ENCODE data around the gene SLC1A3.

DNA sequence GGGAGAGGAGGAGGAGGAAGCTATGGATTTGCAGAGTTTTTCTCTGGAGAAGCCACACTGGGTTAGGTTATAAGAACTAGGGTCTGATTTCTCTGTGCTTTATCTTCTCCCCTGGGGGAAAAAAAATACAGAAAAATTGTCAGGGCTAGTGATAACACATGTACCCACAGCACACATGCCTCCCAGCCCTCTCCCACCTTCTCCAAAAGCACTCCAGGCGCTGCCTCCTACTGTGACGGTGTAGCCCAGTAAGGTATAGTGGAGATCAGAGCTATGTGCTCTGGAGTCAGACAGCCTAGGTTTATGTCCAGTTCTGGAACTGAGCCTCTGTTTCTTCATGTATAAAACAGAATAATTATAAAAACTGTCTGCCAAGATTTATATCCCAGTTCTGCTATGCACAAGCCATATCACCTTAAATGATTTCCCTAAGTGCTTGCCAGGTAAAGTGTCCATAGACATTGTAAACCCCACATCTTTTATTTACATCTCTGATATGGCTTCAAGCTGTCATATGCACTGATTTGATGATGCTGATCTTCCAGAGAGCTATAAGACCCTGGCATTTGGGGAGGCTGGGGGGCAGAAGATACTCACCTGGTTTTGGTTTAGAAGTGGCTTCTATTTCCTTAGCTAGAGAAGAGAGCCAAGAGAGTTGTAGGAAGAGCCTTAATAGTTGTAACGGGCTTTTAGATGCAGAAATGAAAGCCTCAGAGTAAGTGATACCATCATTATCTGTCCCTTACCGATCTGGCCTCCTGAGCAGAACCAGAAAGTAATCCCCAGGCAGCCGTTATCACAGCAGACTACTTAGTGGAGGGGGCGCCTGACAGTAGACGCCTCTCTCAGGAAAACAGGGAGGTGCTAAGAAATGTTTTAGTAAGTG, 7.6 kb downstream of the SLC1A3 start:
- TF ChIP-seq, protein P1, sequence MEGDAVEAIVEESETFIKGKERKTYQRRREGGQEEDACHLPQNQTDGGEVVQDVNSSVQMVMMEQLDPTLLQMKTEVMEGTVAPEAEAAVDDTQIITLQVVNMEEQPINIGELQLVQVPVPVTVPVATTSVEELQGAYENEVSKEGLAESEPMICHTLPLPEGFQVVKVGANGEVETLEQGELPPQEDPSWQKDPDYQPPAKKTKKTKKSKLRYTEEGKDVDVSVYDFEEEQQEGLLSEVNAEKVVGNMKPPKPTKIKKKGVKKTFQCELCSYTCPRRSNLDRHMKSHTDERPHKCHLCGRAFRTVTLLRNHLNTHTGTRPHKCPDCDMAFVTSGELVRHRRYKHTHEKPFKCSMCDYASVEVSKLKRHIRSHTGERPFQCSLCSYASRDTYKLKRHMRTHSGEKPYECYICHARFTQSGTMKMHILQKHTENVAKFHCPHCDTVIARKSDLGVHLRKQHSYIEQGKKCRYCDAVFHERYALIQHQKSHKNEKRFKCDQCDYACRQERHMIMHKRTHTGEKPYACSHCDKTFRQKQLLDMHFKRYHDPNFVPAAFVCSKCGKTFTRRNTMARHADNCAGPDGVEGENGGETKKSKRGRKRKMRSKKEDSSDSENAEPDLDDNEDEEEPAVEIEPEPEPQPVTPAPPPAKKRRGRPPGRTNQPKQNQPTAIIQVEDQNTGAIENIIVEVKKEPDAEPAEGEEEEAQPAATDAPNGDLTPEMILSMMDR (IDR thresholded peaks at IDR 0.05) = no peak
- TF ChIP-seq POLR2A (IDR thresholded peaks at IDR 0.05) = no peak
